Measurements from ENCODE around the gene UBASH3A.

Gene UBASH3A

GRCh38 chr21:42463861-42464515 lies 60.3 kb downstream of the UBASH3A start:
- Histone ChIP-seq H2BK120ac (ENCODE audit: low read depth, low read length) (no peak overlapping the region), H3K18ac (ENCODE audit: low read depth in 1 of 2, low read length in 2 of 2) (no peak overlapping the region), H3K27me3 (ENCODE audit: control insufficient read depth in 1 of 2, insufficient read depth in 1 of 2, low read length in 2 of 2) (peaks cover 0 to 22% of the 10 kb centered on the region in 2 experiments), H2BK12ac (ENCODE audit: low read length in 2 of 2) (no peak overlapping the region), H3K79me1 (replicated peaks; ENCODE audit: low read length, poor library complexity, severe bottlenecking) (no peaks in the 10 kb centered on the region), H4K91ac (ENCODE audit: low read length) (no peak overlapping the region), H3K23ac (ENCODE audit: low read length in 2 of 2) (no peak overlapping the region), H3K4me2 (ENCODE audit: low read length, poor library complexity, severe bottlenecking) (no peak overlapping the region), H3K4ac (ENCODE audit: low read depth in 1 of 2, low read length in 2 of 2) (no peak overlapping the region), H4K8ac (ENCODE audit: low read length) (no peak overlapping the region), H3K9me3 (ENCODE audit: control insufficient read depth, low read length) (no peaks in the 10 kb centered on the region), H2AFZ (ENCODE audit: low read depth, low read length) (no peak overlapping the region), H3K4me1 (ENCODE audit: control insufficient read depth, insufficient read depth, low read depth, low read length) (peaks cover 35% of the 10 kb centered on the region), H3K4me3 (ENCODE audit: insufficient read depth in 1 of 2, low read depth in 1 of 2, low read length in 2 of 2) (no peak overlapping the region), H2BK5ac (ENCODE audit: low read depth, low read length, poor library complexity, severe bottlenecking) (peak overlapping the region; percentile 86), H3K27ac (ENCODE audit: low read length, poor library complexity, severe bottlenecking) (peak overlapping the region; percentile 94), H3K36me3 (ENCODE audit: control insufficient read depth in 1 of 2, insufficient read depth in 2 of 2, low read depth in 1 of 2, low read length in 2 of 2) (no peaks in the 10 kb centered on the region), H3K9ac (ENCODE audit: low read length) (no peak overlapping the region), H2AK5ac (ENCODE audit: low read length, severe bottlenecking) (peak overlapping the region; percentile 100), H3K14ac (ENCODE audit: low read length in 2 of 2) (no peak overlapping the region), H2BK15ac (ENCODE audit: low read depth, poor library complexity, severe bottlenecking) (no peak overlapping the region)
- WGBS, result 86% methylated on average over 17 of the region's 17 CpGs
- peak; percentile 59 for DNase-seq

- H3K9ac ChIP-seq (ENCODE audit: low read length), result no peak overlapping the region
- H3K79me1 ChIP-seq (replicated peaks; ENCODE audit: low read length, poor library complexity, severe bottlenecking), result no peaks in the 10 kb centered on the region
- no peak overlapping the region for H2AFZ ChIP-seq (ENCODE audit: low read depth, low read length)
- peaks cover 31% of the 10 kb centered on the region for H3K4me1 ChIP-seq (ENCODE audit: control insufficient read depth, insufficient read depth, low read depth, low read length)
- H2AK5ac ChIP-seq (ENCODE audit: low read length, severe bottlenecking), result peak overlapping the region; percentile 99
- H3K4ac ChIP-seq (ENCODE audit: low read depth in 1 of 2, low read length in 2 of 2), result no peak overlapping the region
- H3K36me3 ChIP-seq (ENCODE audit: control insufficient read depth in 1 of 2, insufficient read depth in 2 of 2, low read depth in 1 of 2, low read length in 2 of 2), result no peaks in the 10 kb centered on the region
- H3K4me2 ChIP-seq (ENCODE audit: low read length, poor library complexity, severe bottlenecking), result no peak overlapping the region
- peaks cover 0 to 25% of the 10 kb centered on the region in 2 experiments for H3K27me3 ChIP-seq (ENCODE audit: control insufficient read depth in 1 of 2, insufficient read depth in 1 of 2, low read length in 2 of 2)
- peak overlapping the region; percentile 94 for H3K27ac ChIP-seq (ENCODE audit: low read length, poor library complexity, severe bottlenecking)
- H2BK5ac ChIP-seq (ENCODE audit: low read depth, low read length, poor library complexity, severe bottlenecking), result peak overlapping the region; percentile 67
- H3K14ac ChIP-seq (ENCODE audit: low read length in 2 of 2), result no peak overlapping the region
- WGBS, result 70% methylated on average over 8 of the region's 8 CpGs
- no peak overlapping the region for H3K18ac ChIP-seq (ENCODE audit: low read depth in 1 of 2, low read length in 2 of 2)
- H2BK15ac ChIP-seq (ENCODE audit: low read depth, poor library complexity, severe bottlenecking), result no peak overlapping the region
- no peak overlapping the region for H4K91ac ChIP-seq (ENCODE audit: low read length)
- no peak overlapping the region for H3K4me3 ChIP-seq (ENCODE audit: insufficient read depth in 1 of 2, low read depth in 1 of 2, low read length in 2 of 2)
- H2BK120ac ChIP-seq (ENCODE audit: low read depth, low read length), result no peak overlapping the region
- peak; percentile 67 for DNase-seq
- H3K23ac ChIP-seq (ENCODE audit: low read length in 2 of 2), result no peak overlapping the region
- no peak overlapping the region for H2BK12ac ChIP-seq (ENCODE audit: low read length in 2 of 2)
- H4K8ac ChIP-seq (ENCODE audit: low read length), result no peak overlapping the region
- H3K9me3 ChIP-seq (ENCODE audit: control insufficient read depth, low read length), result no peaks in the 10 kb centered on the region
These were observed 61.5 kb downstream of the UBASH3A start for GRCh38 chr21:42465008-42465802.

- Histone ChIP-seq H3K27ac (ENCODE audit: low read length, poor library complexity, severe bottlenecking) (peak overlapping the region; percentile 94), H3K36me3 (ENCODE audit: control insufficient read depth in 1 of 2, insufficient read depth in 2 of 2, low read depth in 1 of 2, low read length in 2 of 2) (no peaks in the 10 kb centered on the region), H3K18ac (ENCODE audit: low read depth in 1 of 2, low read length in 2 of 2) (no peak overlapping the region), H3K23ac (ENCODE audit: low read length in 2 of 2) (no peak overlapping the region), H3K79me1 (replicated peaks; ENCODE audit: low read length, poor library complexity, severe bottlenecking) (no peaks in the 10 kb centered on the region), H4K91ac (ENCODE audit: low read length) (no peak overlapping the region), H2BK12ac (ENCODE audit: low read length in 2 of 2) (no peak overlapping the region), H3K4me2 (ENCODE audit: low read length, poor library complexity, severe bottlenecking) (no peak overlapping the region), H2BK15ac (ENCODE audit: low read depth, poor library complexity, severe bottlenecking) (no peak overlapping the region), H4K8ac (ENCODE audit: low read length) (no peak overlapping the region), H3K9ac (ENCODE audit: low read length) (no peak overlapping the region), H2BK120ac (ENCODE audit: low read depth, low read length) (no peak overlapping the region), H2BK5ac (ENCODE audit: low read depth, low read length, poor library complexity, severe bottlenecking) (peak overlapping the region; percentile 67), H3K4me3 (ENCODE audit: insufficient read depth in 1 of 2, low read depth in 1 of 2, low read length in 2 of 2) (no peak overlapping the region), H2AFZ (ENCODE audit: low read depth, low read length) (no peak overlapping the region), H3K4me1 (ENCODE audit: control insufficient read depth, insufficient read depth, low read depth, low read length) (peaks cover 27% of the 10 kb centered on the region), H3K4ac (ENCODE audit: low read depth in 1 of 2, low read length in 2 of 2) (no peak overlapping the region), H2AK5ac (ENCODE audit: low read length, severe bottlenecking) (peak overlapping the region; percentile 99), H3K14ac (ENCODE audit: low read length in 2 of 2) (no peak overlapping the region), H3K9me3 (ENCODE audit: control insufficient read depth, low read length) (no peaks in the 10 kb centered on the region), H3K27me3 (ENCODE audit: control insufficient read depth in 1 of 2, insufficient read depth in 1 of 2, low read length in 2 of 2) (peaks cover 0 to 23% of the 10 kb centered on the region in 2 experiments)
- no peak for DNase-seq
- WGBS, result 67% methylated on average over 2 of the region's 3 CpGs
These were observed 62.1 kb downstream of the UBASH3A start for GRCh38 chr21:42465803-42466127.

- H2BK120ac ChIP-seq (ENCODE audit: low read depth, low read length), result no peak overlapping the region
- H3K4me2 ChIP-seq (ENCODE audit: low read length, poor library complexity, severe bottlenecking), result no peak overlapping the region
- no peak overlapping the region for H3K14ac ChIP-seq (ENCODE audit: low read length in 2 of 2)
- no peak overlapping the region for H3K23ac ChIP-seq (ENCODE audit: low read length in 2 of 2)
- peaks cover 24% of the 10 kb centered on the region for H3K4me1 ChIP-seq (ENCODE audit: control insufficient read depth, insufficient read depth, low read depth, low read length)
- H3K79me1 ChIP-seq (replicated peaks; ENCODE audit: low read length, poor library complexity, severe bottlenecking), result no peaks in the 10 kb centered on the region
- peaks cover 0 to 24% of the 10 kb centered on the region in 2 experiments for H3K27me3 ChIP-seq (ENCODE audit: control insufficient read depth in 1 of 2, insufficient read depth in 1 of 2, low read length in 2 of 2)
- H2BK15ac ChIP-seq (ENCODE audit: low read depth, poor library complexity, severe bottlenecking), result no peak overlapping the region
- 87% methylated on average over 9 of the region's 10 CpGs for WGBS
- no peak for DNase-seq
- no peaks in the 10 kb centered on the region for H3K9me3 ChIP-seq (ENCODE audit: control insufficient read depth, low read length)
- no peak overlapping the region for H2AFZ ChIP-seq (ENCODE audit: low read depth, low read length)
- no peak overlapping the region for H3K4ac ChIP-seq (ENCODE audit: low read depth in 1 of 2, low read length in 2 of 2)
- no peak overlapping the region for H3K9ac ChIP-seq (ENCODE audit: low read length)
- H4K91ac ChIP-seq (ENCODE audit: low read length), result no peak overlapping the region
- no peak overlapping the region for H2BK12ac ChIP-seq (ENCODE audit: low read length in 2 of 2)
- no peak overlapping the region for H4K8ac ChIP-seq (ENCODE audit: low read length)
- no peaks in the 10 kb centered on the region for H3K36me3 ChIP-seq (ENCODE audit: control insufficient read depth in 1 of 2, insufficient read depth in 2 of 2, low read depth in 1 of 2, low read length in 2 of 2)
- H2BK5ac ChIP-seq (ENCODE audit: low read depth, low read length, poor library complexity, severe bottlenecking), result peak overlapping the region; percentile 24
- no peak overlapping the region for H3K27ac ChIP-seq (ENCODE audit: low read length, poor library complexity, severe bottlenecking)
- peak overlapping the region; percentile 80 for H2AK5ac ChIP-seq (ENCODE audit: low read length, severe bottlenecking)
- no peak overlapping the region for H3K4me3 ChIP-seq (ENCODE audit: insufficient read depth in 1 of 2, low read depth in 1 of 2, low read length in 2 of 2)
- H3K18ac ChIP-seq (ENCODE audit: low read depth in 1 of 2, low read length in 2 of 2), result no peak overlapping the region
These were observed 63.0 kb downstream of the UBASH3A start for GRCh38 chr21:42466700-42467099.
